GM12865 (cell line): ENCODE results near the gene COL23A1.

ENCODE experiments used
- DNase-seq: peaks from one replicate; pipeline ENCODE4 v3.0.0; 2010; ENCODE audit warnings: low read depth
- H3K4me3 ChIP-seq: 2 replicates; pipeline ENCODE4 v1.5.1; 2011; ENCODE audit warnings: mild to moderate bottlenecking, low read depth, low read length, control low read depth
- CTCF ChIP-seq: IDR thresholded peaks from 2 replicates; pipeline ENCODE4 v1.5.1; 2011; ENCODE audit warnings: low read length, control low read depth, low read depth, inconsistent platforms; ENCODE audit not compliant: insufficient read depth; ENCODE audit errors: missing control alignments

COL23A1 gene

GRCh38 chr5:178542455-178542854, 47.7 kb downstream of the COL23A1 start:
- DNase-seq = no peak
- no peak overlapping the region for H3K4me3 ChIP-seq
- TF ChIP-seq CTCF = no peak

DNA sequence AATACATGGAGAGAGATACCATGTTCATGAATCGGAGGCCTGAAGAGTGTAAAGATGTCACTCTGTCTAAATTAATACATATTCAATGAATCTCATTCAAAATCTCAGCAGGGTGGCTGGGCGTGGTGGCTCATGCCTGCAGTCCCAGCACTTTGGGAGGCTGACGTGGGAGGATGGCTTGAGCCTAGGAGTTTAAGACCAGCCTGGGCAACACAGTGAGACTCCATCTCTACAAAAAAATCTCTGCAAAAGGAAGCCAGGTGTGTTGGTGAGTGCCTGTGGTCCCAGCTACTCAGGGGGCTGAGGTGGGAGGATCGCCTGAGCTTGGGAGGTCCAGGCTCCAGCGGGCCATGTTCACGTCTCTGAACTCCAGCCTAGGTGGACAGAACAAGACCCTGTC, 49.7 kb downstream of the COL23A1 start:
- no peak for TF ChIP-seq CTCF
- H3K4me3 ChIP-seq = no peak overlapping the region
- DNase-seq = no peak

DNA sequence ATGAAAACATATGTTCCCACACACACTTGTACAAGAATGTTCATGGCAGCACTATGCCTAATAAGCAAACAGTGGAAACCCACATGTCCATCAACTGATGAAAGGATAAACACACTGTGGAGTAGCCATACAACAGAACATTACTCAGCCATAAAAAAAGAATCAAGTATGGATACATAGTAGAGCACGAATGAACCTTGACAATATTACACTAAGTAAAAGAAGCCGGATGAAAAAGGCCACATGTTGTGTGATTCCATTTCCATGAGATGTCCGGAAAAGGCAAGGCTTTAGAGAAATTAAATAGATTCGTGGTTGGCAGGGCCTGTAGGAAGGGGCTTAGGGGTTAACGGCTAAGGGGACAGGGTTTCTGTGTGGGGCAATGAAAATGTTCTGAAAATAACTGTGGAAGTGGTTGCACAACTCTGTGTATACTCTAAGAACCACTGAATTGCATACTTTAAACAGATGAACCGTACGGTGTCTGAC, 51.4 kb downstream of the COL23A1 start:
- TF ChIP-seq CTCF = no peak
- no peak for DNase-seq
- no peak overlapping the region for H3K4me3 ChIP-seq

- no peak for DNase-seq
- TF ChIP-seq CTCF = no peak
- no peak overlapping the region for H3K4me3 ChIP-seq
Observed at GRCh38 chr5:178537467-178538371, 52.5 kb downstream of the COL23A1 start.

GRCh38 chr5:178536541-178537466, 53.4 kb downstream of the COL23A1 start:
- H3K4me3 ChIP-seq = no peak overlapping the region
- no peak for DNase-seq
- TF ChIP-seq CTCF = no peak

DNA sequence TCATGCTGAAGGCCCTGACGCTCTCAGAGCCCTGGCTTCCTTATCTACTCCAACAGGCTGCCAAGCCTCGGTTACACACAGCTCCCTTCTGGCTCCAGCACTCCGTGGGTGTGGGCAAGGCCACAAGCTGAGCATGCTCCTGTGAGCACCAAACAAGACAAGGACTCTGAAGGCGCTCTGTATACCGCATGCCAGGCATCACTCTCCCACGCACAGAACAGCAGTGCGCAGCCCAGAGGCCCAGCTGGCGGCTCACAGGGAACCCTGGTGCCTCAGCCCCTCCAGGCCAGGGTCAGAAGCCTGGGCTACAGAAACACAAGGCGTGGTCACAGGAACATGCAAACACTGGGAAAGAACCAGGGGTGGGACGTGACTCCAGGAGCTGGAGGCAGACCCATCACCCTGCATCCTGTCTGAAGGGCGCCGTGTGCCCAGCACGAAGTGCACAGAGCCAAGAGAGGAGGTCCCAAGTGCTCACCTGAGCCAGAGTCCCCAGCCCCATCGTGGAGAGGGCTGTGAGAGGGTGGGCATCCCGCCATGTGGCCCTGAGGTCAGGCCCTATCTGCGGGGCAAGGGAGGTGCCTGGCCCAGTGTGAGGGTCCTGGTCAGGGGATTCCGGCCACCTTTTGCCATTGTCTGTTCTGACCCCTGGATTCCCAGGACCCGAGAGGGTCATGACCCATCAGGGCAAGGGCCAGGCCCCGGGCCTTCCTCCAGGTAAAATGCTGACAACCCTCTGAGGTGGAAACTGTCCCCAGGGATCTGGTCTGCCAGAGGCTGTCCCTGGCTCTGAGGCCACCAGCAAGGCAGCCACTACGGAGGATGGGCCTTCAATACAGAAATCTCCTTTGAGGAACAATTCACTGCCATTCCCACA, 54.7 kb downstream of the COL23A1 start:
- no peak for TF ChIP-seq CTCF
- no peak for DNase-seq
- H3K4me3 ChIP-seq = no peak overlapping the region
